PC-3 (cell line): ENCODE data around the gene AGBL3. TPM values are rescaled to one million over a fixed set of nuclear protein-coding genes. Genes with fewer than 3 reads are reported as not detected.

Source experiments
- ATAC-seq: fragments of 200-7000 bp; cut with Tn5 transposase; 2 replicates; pipeline ENCODE4 v1.9.1; 2020; ENCODE audit warnings: mild to moderate bottlenecking, moderate library complexity
- BruUV-seq: library from RNA; stranded (reverse); fragments of 400-500 nt; replicated peaks from 2 replicates; lab custom pipeline; 2021; lab: Mats Ljungman, UMichigan
- CTCF ChIA-PET: fragments of 300-600 bp; sonication (Branson Sonifier 250); formaldehyde crosslinking; loops from one replicate; lab custom pipeline; 2022; ENCODE audit warnings: antibody characterized with exemption; lab: Charles Lee
- POLR2A ChIA-PET: fragments of 300-600 bp; sonication (Branson Sonifier 250); formaldehyde crosslinking; loops from one replicate; lab custom pipeline; 2022; ENCODE audit warnings: antibody characterized with exemption; ENCODE audit not compliant: unreplicated experiment; lab: Charles Lee
- DNase-seq: peaks from one replicate; pipeline ENCODE4 v3.0.0-alpha.2; 2015
- H2AFZ ChIP-seq: fragments of 300-600 bp; sonication (generic); 2 replicates; pipeline ENCODE4 v1.6.0; 2016; ENCODE audit warnings: antibody characterized with exemption, low read length
- H3F3A ChIP-seq: fragments of 300-600 bp; sonication (generic); one replicate; pipeline ENCODE4 v1.6.0; 2017; ENCODE audit warnings: antibody characterized with exemption, low read length, control low read depth, mild to moderate bottlenecking; ENCODE audit not compliant: unreplicated experiment
- H3K27ac ChIP-seq: fragments of 300-600 bp; sonication (generic); 2 replicates; pipeline ENCODE4 v1.5.1; 2016; ENCODE audit warnings: mild to moderate bottlenecking, low read length
- H3K27me3 ChIP-seq: fragments of 300-600 bp; sonication (generic); 2 replicates; pipeline ENCODE4 v1.6.1; 2016; ENCODE audit warnings: low read length, mixed read lengths
- H3K36me3 ChIP-seq: fragments of 300-600 bp; sonication (generic); 2 replicates; pipeline ENCODE4 v1.6.1; 2016; ENCODE audit warnings: low read depth, mixed run types, low read length, mixed read lengths
- H3K4me1 ChIP-seq: fragments of 300-600 bp; sonication (generic); 2 replicates; pipeline ENCODE4 v1.5.1; 2016; ENCODE audit warnings: low read length; ENCODE audit not compliant: insufficient read depth
- H3K4me2 ChIP-seq: fragments of 300-600 bp; sonication (generic); 2 replicates; pipeline ENCODE4 v1.6.0; 2016; ENCODE audit warnings: low read length
- H3K4me3 ChIP-seq: fragments of 300-600 bp; sonication (generic); 2 replicates; pipeline ENCODE4 v1.5.1; 2016; ENCODE audit warnings: mild to moderate bottlenecking, low read length, mixed read lengths
- H3K79me2 ChIP-seq: fragments of 300-600 bp; sonication (generic); 2 replicates; pipeline ENCODE4 v1.6.1; 2017; ENCODE audit warnings: low read length, mixed read lengths
- H3K9ac ChIP-seq: fragments of 300-600 bp; sonication (generic); 2 replicates; pipeline ENCODE4 v1.6.0; 2016; ENCODE audit warnings: mild to moderate bottlenecking, low read length
- H3K9me2 ChIP-seq: fragments of 300-600 bp; sonication (generic); replicated peaks from 2 replicates; pipeline ENCODE4 v1.6.1; 2016; ENCODE audit warnings: mixed run types, low read length, mixed read lengths
- H3K9me3 ChIP-seq: fragments of 300-600 bp; sonication (generic); 2 replicates; pipeline ENCODE4 v1.6.1; 2016; ENCODE audit warnings: low read length, mixed read lengths
- H4K20me1 ChIP-seq: fragments of 300-600 bp; sonication (generic); 2 replicates; pipeline ENCODE4 v1.6.1; 2016; ENCODE audit warnings: low read length, mixed read lengths
- EZH2 ChIP-seq: fragments of 300-600 bp; sonication (generic); IDR thresholded peaks from one replicate; pipeline ENCODE4 v1.6.1; 2017; ENCODE audit warnings: antibody characterized with exemption, mild to moderate bottlenecking, low read length; ENCODE audit not compliant: unreplicated experiment
- EZH2phosphoT487 ChIP-seq: fragments of 300-600 bp; sonication (generic); IDR thresholded peaks from 2 replicates; pipeline ENCODE4 v1.6.1; 2018; ENCODE audit warnings: mild to moderate bottlenecking, antibody characterized with exemption, low read length, borderline replicate concordance
- intact Hi-C: fragments of 100-400 bp; cut with micrococcal nuclease; formaldehyde crosslinking; loops from 2 replicates; pipeline ENCODE4 v1.9.0; 2023
- total RNA-seq: library from RNA; depleted of rRNA; stranded (reverse); fragments of >200 nt; gene quantifications from 2 replicates; pipeline ENCODE4 v1.2.3, GENCODE V29; 2014
- TF ChIP-seq, protein P1 (sequence below): fragments of 300-600 bp; sonication (generic); conservative IDR thresholded peaks from 2 replicates; pipeline ENCODE4 v1.5.1; 2017; ENCODE audit warnings: antibody characterized with exemption, low read depth, mild to moderate bottlenecking, low read length

Gene AGBL3
- total RNA-seq, 1 experiment from 2014 or later = 2.5 TPM

DNA sequence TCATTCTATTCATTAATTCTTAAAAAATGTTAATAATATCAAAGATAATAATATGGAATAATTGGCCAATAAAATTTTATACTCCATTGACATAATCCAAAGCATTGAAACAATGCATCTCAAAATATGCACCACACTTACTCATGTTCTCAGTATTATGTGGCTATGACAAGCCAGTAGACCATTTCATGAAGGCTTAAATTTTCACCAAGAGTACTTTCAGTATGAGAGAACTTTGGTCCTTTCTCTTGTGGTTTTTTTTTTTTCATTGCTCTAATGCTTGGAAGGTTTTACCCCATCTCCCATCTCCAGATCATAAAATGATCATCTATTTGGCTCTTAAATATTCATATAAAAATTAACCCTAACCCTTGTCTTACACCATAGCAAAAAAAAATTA lies 116.1 kb downstream of the AGBL3 start:
- Histone ChIP-seq H3K4me1 (no peaks in the 10 kb centered on the region), H3K4me2 (no peak overlapping the region), H4K20me1 (no peaks in the 10 kb centered on the region), H3K4me3 (no peak overlapping the region), H3K9ac (no peak overlapping the region), H3K9me3 (no peaks in the 10 kb centered on the region), H3K79me2 (no peaks in the 10 kb centered on the region), H3K36me3 (no peaks in the 10 kb centered on the region), H3F3A (no peaks in the 10 kb centered on the region), H3K27me3 (no peaks in the 10 kb centered on the region), H2AFZ (no peak overlapping the region), H3K27ac (no peak overlapping the region), H3K9me2 (no peaks in the 10 kb centered on the region)
- no TSS peak for BruUV-seq
- TF ChIP-seq EZH2 (no peak), EZH2phosphoT487 (no peak)
- TF ChIP-seq, protein P1, sequence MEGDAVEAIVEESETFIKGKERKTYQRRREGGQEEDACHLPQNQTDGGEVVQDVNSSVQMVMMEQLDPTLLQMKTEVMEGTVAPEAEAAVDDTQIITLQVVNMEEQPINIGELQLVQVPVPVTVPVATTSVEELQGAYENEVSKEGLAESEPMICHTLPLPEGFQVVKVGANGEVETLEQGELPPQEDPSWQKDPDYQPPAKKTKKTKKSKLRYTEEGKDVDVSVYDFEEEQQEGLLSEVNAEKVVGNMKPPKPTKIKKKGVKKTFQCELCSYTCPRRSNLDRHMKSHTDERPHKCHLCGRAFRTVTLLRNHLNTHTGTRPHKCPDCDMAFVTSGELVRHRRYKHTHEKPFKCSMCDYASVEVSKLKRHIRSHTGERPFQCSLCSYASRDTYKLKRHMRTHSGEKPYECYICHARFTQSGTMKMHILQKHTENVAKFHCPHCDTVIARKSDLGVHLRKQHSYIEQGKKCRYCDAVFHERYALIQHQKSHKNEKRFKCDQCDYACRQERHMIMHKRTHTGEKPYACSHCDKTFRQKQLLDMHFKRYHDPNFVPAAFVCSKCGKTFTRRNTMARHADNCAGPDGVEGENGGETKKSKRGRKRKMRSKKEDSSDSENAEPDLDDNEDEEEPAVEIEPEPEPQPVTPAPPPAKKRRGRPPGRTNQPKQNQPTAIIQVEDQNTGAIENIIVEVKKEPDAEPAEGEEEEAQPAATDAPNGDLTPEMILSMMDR = no peak
- intact Hi-C loops = no loop called here
- DNase-seq (no peak), ATAC-seq (no peak)
- CTCF ChIA-PET = no interaction called here
- POLR2A ChIA-PET = no interaction called here

GRCh38 chr7:135109562-135109961 lies 123.3 kb downstream of the AGBL3 start:
- Histone ChIP-seq H4K20me1 (no peaks in the 10 kb centered on the region), H3K9ac (no peak overlapping the region), H3K9me3 (no peaks in the 10 kb centered on the region), H3K4me1 (no peaks in the 10 kb centered on the region), H3F3A (no peaks in the 10 kb centered on the region), H3K4me3 (no peak overlapping the region), H3K27me3 (peaks cover 14% of the 10 kb centered on the region), H3K9me2 (no peaks in the 10 kb centered on the region), H3K27ac (no peak overlapping the region), H3K79me2 (no peaks in the 10 kb centered on the region), H2AFZ (no peak overlapping the region), H3K4me2 (no peak overlapping the region), H3K36me3 (no peaks in the 10 kb centered on the region)
- no peak for TF ChIP-seq EZH2
- no peak for TF ChIP-seq EZH2phosphoT487
- TF ChIP-seq, protein P1 = no peak
- ATAC-seq (no peak), DNase-seq (no peak)
- ChIA-PET POLR2A (no interaction called here), CTCF (no interaction called here)
- no TSS peak for BruUV-seq
- intact Hi-C loops = no loop called here

- DNase-seq (no peak), ATAC-seq (no peak)
- H3K27ac ChIP-seq = no peak overlapping the region
- no peak overlapping the region for H3K4me3 ChIP-seq
- no peaks in the 10 kb centered on the region for H3K4me1 ChIP-seq
- no peak overlapping the region for H3K9ac ChIP-seq
- no peaks in the 10 kb centered on the region for H3K79me2 ChIP-seq
- intact Hi-C loops = loop anchor here (5.0 kb wide), 1 partner anchor 68 kb away; no protein-coding TSS in a partner anchor
- no peak overlapping the region for H2AFZ ChIP-seq
- TF ChIP-seq, protein P1 = no peak
- TF ChIP-seq EZH2 = no peak
- TF ChIP-seq EZH2phosphoT487 = no peak
- no TSS peak for BruUV-seq
- ChIA-PET CTCF (no interaction called here), POLR2A (no interaction called here)
- no peaks in the 10 kb centered on the region for H3K9me3 ChIP-seq
- no peak overlapping the region for H3K4me2 ChIP-seq
- peaks cover 14% of the 10 kb centered on the region for H3K27me3 ChIP-seq
- H3K36me3 ChIP-seq = no peaks in the 10 kb centered on the region
- H3K9me2 ChIP-seq = no peaks in the 10 kb centered on the region
- no peaks in the 10 kb centered on the region for H3F3A ChIP-seq
- no peaks in the 10 kb centered on the region for H4K20me1 ChIP-seq
These were observed 123.7 kb downstream of the AGBL3 start for GRCh38 chr7:135109976-135110375.
